Esophagus squamous epithelium (tissue), 4 donors: ENCODE results near the gene ARHGAP44.

ENCODE experiments used
- CTCF ChIP-seq, 6 experiments: fragments of 450-650 bp in 4 of 6; fragments of 200-600 bp in 2 of 6; sonication (generic) in 2 of 6; IDR thresholded peaks; one replicate each; pipeline ENCODE4 v1.5.1; 2016 to 2019; ENCODE audit warnings: antibody characterized with exemption in 6 of 6, mild to moderate bottlenecking in 4 of 6, moderate library complexity in 4 of 6
- POLR2A ChIP-seq, 4 donors: fragments of 450-650 bp; IDR thresholded peaks; one replicate each; pipeline ENCODE4 v1.6.1; 2017; ENCODE audit warnings: antibody characterized with exemption in 4 of 4, mild to moderate bottlenecking in 4 of 4, moderate library complexity in 3 of 4

GRCh38 chr17:12977008-12977751, 187.9 kb downstream of the ARHGAP44 start:
- no peak for TF ChIP-seq POLR2A (IDR thresholded peaks at IDR 0.05)
- no peak for TF ChIP-seq CTCF (IDR thresholded peaks at IDR 0.05)
